Measurements from ENCODE around the gene ZNF584. TPM values are rescaled to one million over a fixed set of nuclear protein-coding genes. Genes with fewer than 3 reads are reported as not detected.

Gene ZNF584
- total RNA-seq, 1 donor from 2014 or later = 18.2 TPM

DNA sequence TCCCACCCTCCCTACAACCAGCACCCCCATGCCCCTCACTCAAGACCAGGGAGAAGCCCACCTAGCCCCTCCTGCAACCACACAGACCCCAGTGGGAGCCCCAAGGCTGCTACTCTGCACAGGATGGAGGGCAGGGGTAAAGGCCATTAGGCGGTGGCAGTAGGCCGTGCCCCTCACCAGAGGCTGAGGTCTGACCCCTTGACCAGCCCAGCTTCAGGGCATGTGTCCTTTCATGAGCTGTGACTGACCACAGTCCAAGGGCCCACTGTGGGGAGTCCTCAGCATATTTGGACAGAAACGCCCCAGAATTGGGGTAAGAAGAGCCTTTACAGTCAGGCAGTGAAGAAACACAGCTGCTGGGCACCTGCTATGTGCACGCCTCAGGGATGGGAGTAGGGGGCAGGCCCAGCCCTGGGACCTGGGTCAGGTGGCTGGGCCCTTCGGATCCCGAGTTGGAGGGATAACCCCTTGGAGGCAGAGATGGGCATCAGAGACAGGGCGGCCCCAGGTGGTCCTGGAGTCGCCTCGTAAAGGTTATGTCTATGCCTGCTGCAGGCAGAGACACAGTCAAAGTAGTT is 23.0 kb upstream of the ZNF584 start:
- H3K36me3 Mint-ChIP-seq = peaks cover 8% of the 10 kb centered on the region
- H3K4me3 Mint-ChIP-seq = peak overlapping the region; percentile 98
- no peaks in the 10 kb centered on the region for H3K9me3 Mint-ChIP-seq
- peak overlapping the region; percentile 99 for H3K27ac Mint-ChIP-seq
- H3K4me1 Mint-ChIP-seq (ENCODE audit: unreplicated experiment) = peaks cover 11% of the 10 kb centered on the region
- TF ChIP-seq, protein P1, sequence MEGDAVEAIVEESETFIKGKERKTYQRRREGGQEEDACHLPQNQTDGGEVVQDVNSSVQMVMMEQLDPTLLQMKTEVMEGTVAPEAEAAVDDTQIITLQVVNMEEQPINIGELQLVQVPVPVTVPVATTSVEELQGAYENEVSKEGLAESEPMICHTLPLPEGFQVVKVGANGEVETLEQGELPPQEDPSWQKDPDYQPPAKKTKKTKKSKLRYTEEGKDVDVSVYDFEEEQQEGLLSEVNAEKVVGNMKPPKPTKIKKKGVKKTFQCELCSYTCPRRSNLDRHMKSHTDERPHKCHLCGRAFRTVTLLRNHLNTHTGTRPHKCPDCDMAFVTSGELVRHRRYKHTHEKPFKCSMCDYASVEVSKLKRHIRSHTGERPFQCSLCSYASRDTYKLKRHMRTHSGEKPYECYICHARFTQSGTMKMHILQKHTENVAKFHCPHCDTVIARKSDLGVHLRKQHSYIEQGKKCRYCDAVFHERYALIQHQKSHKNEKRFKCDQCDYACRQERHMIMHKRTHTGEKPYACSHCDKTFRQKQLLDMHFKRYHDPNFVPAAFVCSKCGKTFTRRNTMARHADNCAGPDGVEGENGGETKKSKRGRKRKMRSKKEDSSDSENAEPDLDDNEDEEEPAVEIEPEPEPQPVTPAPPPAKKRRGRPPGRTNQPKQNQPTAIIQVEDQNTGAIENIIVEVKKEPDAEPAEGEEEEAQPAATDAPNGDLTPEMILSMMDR (conservative IDR thresholded peaks at IDR 0.05) = no peak
- DNase-seq (ENCODE audit: extremely low spot score, unreplicated experiment) = no peak
- H3K27me3 Mint-ChIP-seq = no peaks in the 10 kb centered on the region

DNA sequence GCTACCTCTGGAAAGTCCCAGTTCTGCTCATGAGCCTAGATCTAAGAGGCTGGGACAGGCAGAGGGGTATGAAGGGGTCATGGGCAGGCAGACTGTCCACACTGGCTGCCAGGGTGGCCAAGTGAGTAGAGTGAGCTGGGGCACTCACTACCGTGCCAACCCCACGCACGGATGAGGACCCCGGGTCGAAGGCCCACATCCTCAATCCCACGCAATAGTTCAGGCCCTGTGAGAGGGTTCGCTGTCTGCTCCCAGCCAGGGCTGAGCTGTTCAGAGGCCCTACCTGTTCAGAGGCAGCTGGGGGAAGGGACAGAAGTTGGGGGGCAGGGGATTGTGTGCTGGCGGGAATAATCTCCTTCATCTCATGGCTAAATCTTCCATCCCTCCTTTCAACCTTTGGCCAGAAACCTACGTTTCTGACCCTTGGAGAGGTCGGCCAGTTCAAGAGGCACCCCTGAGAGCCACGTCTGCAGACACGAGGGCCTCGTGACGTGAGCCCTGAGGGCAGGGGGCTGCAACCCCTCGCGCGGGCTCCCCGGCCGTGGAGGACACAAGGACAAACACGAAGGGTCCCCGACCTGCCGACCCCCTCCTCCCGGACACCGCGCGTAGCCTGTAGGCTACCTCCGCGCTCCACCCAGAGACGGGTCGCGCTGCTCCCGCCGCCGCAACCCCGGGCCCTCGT is 22.4 kb upstream of the ZNF584 start:
- H3K27ac Mint-ChIP-seq = peak overlapping the region; percentile 99

DNA sequence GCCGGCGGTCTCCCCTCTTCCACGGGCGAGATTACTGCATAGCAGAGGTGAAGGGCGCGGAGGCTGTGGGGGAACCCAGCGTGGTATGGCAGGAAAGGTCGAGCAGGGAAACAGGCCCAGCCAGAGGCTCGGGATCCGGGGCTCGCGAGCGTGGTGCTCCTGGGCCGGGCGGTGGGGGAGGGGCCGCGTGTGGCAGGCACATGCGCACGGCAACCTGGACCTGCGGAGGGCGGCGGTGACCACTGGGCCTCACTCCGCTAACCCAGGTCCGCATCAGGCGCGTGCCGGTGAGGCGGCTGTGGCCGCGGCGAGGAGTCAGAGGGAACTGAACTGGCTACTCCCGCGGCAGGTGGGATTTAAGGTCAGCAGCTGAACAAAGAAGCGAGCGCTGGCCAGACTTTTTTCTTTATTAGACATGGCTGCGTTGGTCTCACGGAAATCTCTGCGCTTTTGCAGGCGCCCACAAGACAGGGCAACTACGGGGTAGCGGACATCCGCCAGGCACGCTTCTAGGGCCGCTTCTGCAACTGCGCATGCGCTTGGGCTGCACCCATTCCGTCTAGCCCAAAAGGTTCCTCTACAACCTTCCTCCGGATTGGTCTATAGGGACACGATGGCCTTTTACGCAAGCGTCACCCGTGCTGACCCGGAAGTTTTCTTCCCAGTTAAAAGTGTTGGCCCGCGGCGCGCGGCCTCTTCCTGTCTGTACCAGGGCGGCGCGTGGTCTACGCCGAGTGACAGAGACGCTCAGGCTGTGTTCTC is 21.7 kb upstream of the ZNF584 start, which contains the start of gene RPS5:
TSS of gene RPS5 (plus strand) at position 694 of the 762 bp plus-strand sequence. CDS start 869 bp downstream, outside the sequence.
- DNase-seq (ENCODE audit: extremely low spot score, unreplicated experiment) = peak; percentile 95
- Mint-ChIP-seq H3K4me3 (peak within 1 kb of the TSS; percentile 98), H3K27me3 (no peaks in the 10 kb centered on the region), H3K9me3 (no peaks in the 10 kb centered on the region), H3K27ac (peak within 1 kb of the TSS; percentile 99), H3K4me1 (ENCODE audit: unreplicated experiment) (peaks cover 11% of the 10 kb centered on the region), H3K36me3 (peaks cover 12% of the 10 kb centered on the region)
- TF ChIP-seq, protein P1 (conservative IDR thresholded peaks at IDR 0.05) = no peak

More for the DNA sequence above, 22.4 kb upstream of the ZNF584 start:
- H3K4me1 Mint-ChIP-seq (ENCODE audit: unreplicated experiment) = peaks cover 11% of the 10 kb centered on the region
- TF ChIP-seq, protein P1 (conservative IDR thresholded peaks at IDR 0.05) = no peak
- H3K4me3 Mint-ChIP-seq = peak overlapping the region; percentile 98
- no peaks in the 10 kb centered on the region for H3K27me3 Mint-ChIP-seq
- no peak for DNase-seq (ENCODE audit: extremely low spot score, unreplicated experiment)
- H3K9me3 Mint-ChIP-seq = no peaks in the 10 kb centered on the region
- peaks cover 12% of the 10 kb centered on the region for H3K36me3 Mint-ChIP-seq

DNA sequence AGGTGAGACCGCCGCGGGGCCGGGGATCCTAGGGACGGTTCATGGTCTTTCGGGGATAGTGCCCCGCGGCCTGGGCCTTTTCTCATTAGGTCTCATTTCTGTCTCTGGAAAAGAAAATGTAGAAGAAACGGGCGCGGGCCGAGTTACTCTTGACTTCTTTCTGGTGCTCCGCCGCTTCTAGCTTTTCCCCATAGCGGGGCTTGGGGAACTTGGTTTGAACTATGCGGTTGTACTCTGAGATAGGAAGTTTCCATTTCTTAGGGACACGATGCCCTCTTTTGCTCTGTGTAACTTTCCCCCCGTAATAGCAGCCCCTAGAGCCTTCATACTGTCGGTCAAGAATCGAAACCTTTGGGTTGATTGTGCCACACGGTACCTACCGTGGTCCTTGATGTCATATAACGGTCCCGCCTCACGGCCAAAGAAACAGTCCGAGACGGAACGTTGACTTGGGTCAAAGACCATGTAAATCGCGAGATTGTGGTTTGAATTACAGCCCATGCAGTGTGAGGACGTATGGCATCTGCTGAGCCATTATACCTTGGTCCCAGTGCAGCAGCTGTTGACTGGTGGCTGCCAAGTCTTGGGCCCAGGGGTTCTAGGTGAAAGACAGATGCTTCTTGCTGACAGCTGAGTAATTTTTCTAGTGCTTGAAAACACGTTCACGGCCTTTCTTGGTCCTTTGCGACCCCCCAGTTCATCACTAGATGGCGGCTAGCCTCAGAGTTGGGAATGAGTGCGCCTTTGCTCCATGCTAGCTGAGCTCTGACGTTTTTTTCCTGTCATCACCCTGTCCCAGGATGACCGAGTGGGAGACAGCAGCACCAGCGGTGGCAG is 20.9 kb upstream of the ZNF584 start:
- Mint-ChIP-seq H3K4me3 (peak overlapping the region; percentile 98), H3K27ac (peak overlapping the region; percentile 99), H3K9me3 (no peaks in the 10 kb centered on the region), H3K4me1 (ENCODE audit: unreplicated experiment) (peaks cover 11% of the 10 kb centered on the region), H3K27me3 (no peaks in the 10 kb centered on the region), H3K36me3 (peaks cover 12% of the 10 kb centered on the region)
- no peak for DNase-seq (ENCODE audit: extremely low spot score, unreplicated experiment)
- TF ChIP-seq, protein P1 (conservative IDR thresholded peaks at IDR 0.05) = no peak

DNA sequence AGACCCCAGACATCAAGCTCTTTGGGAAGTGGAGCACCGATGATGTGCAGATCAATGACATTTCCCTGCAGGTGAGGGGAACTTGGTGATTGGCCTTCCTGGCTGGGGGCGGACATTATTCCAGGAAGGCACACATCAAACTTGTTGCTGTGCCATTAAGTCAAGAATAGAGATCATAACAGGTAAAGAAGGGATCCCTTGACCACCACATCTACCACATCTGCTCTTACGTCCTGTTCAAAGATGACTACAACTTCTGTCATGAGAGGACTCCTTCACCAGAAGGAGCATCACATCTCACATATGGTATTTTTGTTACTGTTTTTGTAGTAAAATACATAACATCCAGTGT is 20.3 kb upstream of the ZNF584 start:
- DNase-seq (ENCODE audit: extremely low spot score, unreplicated experiment) = no peak
- Mint-ChIP-seq H3K27me3 (no peaks in the 10 kb centered on the region), H3K4me1 (ENCODE audit: unreplicated experiment) (peaks cover 11% of the 10 kb centered on the region), H3K9me3 (no peaks in the 10 kb centered on the region), H3K4me3 (peak overlapping the region; percentile 98), H3K27ac (peak overlapping the region; percentile 99), H3K36me3 (peaks cover 16% of the 10 kb centered on the region)
- TF ChIP-seq, protein P1 (conservative IDR thresholded peaks at IDR 0.05) = no peak

All from type B pancreatic cell (in vitro differentiated cells).